H1 (cell line): Measurements from ENCODE around the gene RBM8A. TPM values are rescaled to one million over a fixed set of nuclear protein-coding genes. Genes with fewer than 3 reads are reported as not detected.

Experiments used
- BRCA1 ChIP-seq: IDR thresholded peaks from 2 replicates; pipeline ENCODE4 v1.6.1; 2012; ENCODE audit warnings: low read depth, low read length, improper control_type of control experiment
- SIRT6 ChIP-seq: IDR thresholded peaks from one replicate; pipeline ENCODE4 v1.7.1; 2012; ENCODE audit warnings: low read length, inconsistent platforms
- polyA plus RNA-seq, 7 experiments: library from polyadenylated mRNA; depleted of rRNA in 3 of 7; stranded (reverse) in 5 of 7; unstranded in 2 of 7; fragments of >200 nt in 5 of 7; fragments of 200-250 nt in 2 of 7; gene quantifications; 1 replicate in 5 of 7; 2 replicates in 1 of 7; 4 replicates in 1 of 7; pipeline versions ENCODE4 v1.2.1 to v1.2.3, GENCODE V29; 2011 to 2013; ENCODE audit warnings: missing spikeins in 2 of 7, mixed read lengths in 2 of 7
- total RNA-seq: library from RNA; stranded (reverse); fragmentation: NEBNext Ultra II Directional; extraction: Animal tissue kit (Norgen Biotek cat#: 25700); gene quantifications from 2 replicates; pipeline ENCODE4 v1.2.1, GENCODE V29; 2021
- TF ChIP-seq, protein P1 (sequence below), 3 experiments: IDR thresholded peaks; 1 replicate in 2 of 3; 2 replicates in 1 of 3; pipeline versions ENCODE4 v1.5.1 to v1.6.1; 2011; ENCODE audit warnings: low read length in 3 of 3, mild to moderate bottlenecking in 3 of 3, inconsistent platforms in 2 of 3, low read depth in 1 of 3, moderate library complexity in 1 of 3; ENCODE audit not compliant: insufficient read depth in 1 of 3; ENCODE audit errors: control extremely low read depth in 1 of 3
- TF ChIP-seq, protein P2 (sequence below): fragments of 300-600 bp; sonication (generic); IDR thresholded peaks from 2 replicates; pipeline ENCODE4 v1.7.1; 2012; ENCODE audit warnings: low read length, moderate library complexity, mild to moderate bottlenecking, inconsistent platforms; ENCODE audit not compliant: insufficient replicate concordance
- TF ChIP-seq, protein P3 (sequence below): IDR thresholded peaks from 2 replicates; pipeline ENCODE4 v1.6.1; 2012; ENCODE audit warnings: inconsistent platforms

The RBM8A gene
- total and polyA plus RNA-seq, 2 of the 8 experiments (the other 6 are each of a cell fraction or from before 2014, with no cell fraction given) = 125 to 216 TPM

DNA sequence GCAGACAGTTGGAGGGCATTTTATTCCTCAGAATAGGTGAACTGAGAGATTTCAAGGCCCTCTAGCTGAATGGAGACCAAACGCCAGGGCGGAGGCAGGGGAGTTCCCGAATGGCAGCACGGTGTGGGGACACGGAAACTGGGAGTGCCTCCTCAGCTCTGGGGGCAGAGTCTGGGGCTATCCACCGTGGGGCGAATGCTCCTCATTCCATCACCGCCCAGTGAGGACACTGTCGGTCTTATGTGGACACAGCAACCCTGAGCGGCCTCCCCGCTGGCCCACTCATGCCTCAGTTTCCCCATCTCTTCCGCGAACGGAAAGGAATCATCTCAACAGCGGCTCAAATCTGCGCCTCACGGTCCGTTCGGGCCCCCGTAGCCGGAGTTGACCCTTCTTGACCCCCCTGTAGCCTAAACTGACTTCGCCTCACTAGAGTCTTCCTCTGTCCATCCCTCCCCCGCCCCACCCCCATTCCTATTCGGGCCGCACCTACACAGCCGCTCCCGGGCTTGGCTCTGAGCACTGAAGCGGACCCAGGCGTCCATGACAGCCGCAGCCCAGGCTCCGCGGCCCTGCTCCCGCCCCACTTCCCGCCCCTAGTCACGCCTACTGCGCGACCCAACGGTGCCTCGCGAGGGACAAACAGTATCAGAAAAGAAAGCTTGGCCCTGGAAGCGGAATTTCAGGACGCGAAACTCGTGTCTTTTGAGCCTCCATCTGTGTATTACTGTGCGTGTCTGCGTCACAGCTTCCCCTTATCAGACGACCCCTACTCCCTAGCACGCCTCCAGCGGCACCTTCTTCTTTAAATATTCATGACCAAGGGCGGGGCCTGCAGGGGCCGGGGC lies 8.9 kb downstream of the RBM8A start, which contains the start of gene PEX11B (continued):
- TF ChIP-seq, protein P1, sequence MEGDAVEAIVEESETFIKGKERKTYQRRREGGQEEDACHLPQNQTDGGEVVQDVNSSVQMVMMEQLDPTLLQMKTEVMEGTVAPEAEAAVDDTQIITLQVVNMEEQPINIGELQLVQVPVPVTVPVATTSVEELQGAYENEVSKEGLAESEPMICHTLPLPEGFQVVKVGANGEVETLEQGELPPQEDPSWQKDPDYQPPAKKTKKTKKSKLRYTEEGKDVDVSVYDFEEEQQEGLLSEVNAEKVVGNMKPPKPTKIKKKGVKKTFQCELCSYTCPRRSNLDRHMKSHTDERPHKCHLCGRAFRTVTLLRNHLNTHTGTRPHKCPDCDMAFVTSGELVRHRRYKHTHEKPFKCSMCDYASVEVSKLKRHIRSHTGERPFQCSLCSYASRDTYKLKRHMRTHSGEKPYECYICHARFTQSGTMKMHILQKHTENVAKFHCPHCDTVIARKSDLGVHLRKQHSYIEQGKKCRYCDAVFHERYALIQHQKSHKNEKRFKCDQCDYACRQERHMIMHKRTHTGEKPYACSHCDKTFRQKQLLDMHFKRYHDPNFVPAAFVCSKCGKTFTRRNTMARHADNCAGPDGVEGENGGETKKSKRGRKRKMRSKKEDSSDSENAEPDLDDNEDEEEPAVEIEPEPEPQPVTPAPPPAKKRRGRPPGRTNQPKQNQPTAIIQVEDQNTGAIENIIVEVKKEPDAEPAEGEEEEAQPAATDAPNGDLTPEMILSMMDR (IDR thresholded peaks at IDR 0.05; ENCODE audit: control extremely low read depth in 1 of 3, insufficient read depth in 1 of 3, low read depth in 1 of 3, low read length in 3 of 3) = no peak
- TF ChIP-seq, protein P2, sequence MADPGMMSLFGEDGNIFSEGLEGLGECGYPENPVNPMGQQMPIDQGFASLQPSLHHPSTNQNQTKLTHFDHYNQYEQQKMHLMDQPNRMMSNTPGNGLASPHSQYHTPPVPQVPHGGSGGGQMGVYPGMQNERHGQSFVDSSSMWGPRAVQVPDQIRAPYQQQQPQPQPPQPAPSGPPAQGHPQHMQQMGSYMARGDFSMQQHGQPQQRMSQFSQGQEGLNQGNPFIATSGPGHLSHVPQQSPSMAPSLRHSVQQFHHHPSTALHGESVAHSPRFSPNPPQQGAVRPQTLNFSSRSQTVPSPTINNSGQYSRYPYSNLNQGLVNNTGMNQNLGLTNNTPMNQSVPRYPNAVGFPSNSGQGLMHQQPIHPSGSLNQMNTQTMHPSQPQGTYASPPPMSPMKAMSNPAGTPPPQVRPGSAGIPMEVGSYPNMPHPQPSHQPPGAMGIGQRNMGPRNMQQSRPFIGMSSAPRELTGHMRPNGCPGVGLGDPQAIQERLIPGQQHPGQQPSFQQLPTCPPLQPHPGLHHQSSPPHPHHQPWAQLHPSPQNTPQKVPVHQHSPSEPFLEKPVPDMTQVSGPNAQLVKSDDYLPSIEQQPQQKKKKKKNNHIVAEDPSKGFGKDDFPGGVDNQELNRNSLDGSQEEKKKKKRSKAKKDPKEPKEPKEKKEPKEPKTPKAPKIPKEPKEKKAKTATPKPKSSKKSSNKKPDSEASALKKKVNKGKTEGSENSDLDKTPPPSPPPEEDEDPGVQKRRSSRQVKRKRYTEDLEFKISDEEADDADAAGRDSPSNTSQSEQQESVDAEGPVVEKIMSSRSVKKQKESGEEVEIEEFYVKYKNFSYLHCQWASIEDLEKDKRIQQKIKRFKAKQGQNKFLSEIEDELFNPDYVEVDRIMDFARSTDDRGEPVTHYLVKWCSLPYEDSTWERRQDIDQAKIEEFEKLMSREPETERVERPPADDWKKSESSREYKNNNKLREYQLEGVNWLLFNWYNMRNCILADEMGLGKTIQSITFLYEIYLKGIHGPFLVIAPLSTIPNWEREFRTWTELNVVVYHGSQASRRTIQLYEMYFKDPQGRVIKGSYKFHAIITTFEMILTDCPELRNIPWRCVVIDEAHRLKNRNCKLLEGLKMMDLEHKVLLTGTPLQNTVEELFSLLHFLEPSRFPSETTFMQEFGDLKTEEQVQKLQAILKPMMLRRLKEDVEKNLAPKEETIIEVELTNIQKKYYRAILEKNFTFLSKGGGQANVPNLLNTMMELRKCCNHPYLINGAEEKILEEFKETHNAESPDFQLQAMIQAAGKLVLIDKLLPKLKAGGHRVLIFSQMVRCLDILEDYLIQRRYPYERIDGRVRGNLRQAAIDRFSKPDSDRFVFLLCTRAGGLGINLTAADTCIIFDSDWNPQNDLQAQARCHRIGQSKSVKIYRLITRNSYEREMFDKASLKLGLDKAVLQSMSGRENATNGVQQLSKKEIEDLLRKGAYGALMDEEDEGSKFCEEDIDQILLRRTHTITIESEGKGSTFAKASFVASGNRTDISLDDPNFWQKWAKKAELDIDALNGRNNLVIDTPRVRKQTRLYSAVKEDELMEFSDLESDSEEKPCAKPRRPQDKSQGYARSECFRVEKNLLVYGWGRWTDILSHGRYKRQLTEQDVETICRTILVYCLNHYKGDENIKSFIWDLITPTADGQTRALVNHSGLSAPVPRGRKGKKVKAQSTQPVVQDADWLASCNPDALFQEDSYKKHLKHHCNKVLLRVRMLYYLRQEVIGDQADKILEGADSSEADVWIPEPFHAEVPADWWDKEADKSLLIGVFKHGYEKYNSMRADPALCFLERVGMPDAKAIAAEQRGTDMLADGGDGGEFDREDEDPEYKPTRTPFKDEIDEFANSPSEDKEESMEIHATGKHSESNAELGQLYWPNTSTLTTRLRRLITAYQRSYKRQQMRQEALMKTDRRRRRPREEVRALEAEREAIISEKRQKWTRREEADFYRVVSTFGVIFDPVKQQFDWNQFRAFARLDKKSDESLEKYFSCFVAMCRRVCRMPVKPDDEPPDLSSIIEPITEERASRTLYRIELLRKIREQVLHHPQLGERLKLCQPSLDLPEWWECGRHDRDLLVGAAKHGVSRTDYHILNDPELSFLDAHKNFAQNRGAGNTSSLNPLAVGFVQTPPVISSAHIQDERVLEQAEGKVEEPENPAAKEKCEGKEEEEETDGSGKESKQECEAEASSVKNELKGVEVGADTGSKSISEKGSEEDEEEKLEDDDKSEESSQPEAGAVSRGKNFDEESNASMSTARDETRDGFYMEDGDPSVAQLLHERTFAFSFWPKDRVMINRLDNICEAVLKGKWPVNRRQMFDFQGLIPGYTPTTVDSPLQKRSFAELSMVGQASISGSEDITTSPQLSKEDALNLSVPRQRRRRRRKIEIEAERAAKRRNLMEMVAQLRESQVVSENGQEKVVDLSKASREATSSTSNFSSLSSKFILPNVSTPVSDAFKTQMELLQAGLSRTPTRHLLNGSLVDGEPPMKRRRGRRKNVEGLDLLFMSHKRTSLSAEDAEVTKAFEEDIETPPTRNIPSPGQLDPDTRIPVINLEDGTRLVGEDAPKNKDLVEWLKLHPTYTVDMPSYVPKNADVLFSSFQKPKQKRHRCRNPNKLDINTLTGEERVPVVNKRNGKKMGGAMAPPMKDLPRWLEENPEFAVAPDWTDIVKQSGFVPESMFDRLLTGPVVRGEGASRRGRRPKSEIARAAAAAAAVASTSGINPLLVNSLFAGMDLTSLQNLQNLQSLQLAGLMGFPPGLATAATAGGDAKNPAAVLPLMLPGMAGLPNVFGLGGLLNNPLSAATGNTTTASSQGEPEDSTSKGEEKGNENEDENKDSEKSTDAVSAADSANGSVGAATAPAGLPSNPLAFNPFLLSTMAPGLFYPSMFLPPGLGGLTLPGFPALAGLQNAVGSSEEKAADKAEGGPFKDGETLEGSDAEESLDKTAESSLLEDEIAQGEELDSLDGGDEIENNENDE = no peak
- TF ChIP-seq SIRT6 = no peak
- TF ChIP-seq, protein P3, sequence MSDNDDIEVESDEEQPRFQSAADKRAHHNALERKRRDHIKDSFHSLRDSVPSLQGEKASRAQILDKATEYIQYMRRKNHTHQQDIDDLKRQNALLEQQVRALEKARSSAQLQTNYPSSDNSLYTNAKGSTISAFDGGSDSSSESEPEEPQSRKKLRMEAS = no peak; the same call in 1 of the 2 replicates
- TF ChIP-seq BRCA1 = 0 out of 2 replicates have a peak, but pooled peaks have one; percentile 36
